ENCODE results near the gene ADAM8. TPM values are rescaled to one million over a fixed set of nuclear protein-coding genes. Genes with fewer than 3 reads are reported as not detected.

ADAM8 gene
- polyA plus RNA-seq, 1 of the 3 experiments (the other 2 are of a cell fraction), result 1.7 TPM

DNA sequence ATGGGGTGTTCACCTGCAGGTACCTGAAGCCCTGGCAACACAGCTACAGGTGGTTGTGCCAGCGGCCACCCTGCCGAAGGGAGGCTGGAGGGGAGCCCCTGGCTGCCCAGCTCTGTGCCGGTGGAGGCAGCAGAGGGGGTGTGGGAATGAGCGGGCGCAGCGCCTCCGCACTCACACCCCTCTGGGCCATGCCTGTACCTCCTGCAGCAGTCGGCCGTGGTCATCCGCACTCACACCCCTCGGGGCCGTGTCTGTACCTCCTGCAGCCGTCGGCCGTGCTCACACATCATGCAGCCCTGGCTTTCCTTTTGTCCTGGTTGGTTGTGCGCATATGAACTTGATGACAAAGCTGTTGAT lies 33.7 kb upstream of the ADAM8 start (continued):
- TF ChIP-seq, protein P1, sequence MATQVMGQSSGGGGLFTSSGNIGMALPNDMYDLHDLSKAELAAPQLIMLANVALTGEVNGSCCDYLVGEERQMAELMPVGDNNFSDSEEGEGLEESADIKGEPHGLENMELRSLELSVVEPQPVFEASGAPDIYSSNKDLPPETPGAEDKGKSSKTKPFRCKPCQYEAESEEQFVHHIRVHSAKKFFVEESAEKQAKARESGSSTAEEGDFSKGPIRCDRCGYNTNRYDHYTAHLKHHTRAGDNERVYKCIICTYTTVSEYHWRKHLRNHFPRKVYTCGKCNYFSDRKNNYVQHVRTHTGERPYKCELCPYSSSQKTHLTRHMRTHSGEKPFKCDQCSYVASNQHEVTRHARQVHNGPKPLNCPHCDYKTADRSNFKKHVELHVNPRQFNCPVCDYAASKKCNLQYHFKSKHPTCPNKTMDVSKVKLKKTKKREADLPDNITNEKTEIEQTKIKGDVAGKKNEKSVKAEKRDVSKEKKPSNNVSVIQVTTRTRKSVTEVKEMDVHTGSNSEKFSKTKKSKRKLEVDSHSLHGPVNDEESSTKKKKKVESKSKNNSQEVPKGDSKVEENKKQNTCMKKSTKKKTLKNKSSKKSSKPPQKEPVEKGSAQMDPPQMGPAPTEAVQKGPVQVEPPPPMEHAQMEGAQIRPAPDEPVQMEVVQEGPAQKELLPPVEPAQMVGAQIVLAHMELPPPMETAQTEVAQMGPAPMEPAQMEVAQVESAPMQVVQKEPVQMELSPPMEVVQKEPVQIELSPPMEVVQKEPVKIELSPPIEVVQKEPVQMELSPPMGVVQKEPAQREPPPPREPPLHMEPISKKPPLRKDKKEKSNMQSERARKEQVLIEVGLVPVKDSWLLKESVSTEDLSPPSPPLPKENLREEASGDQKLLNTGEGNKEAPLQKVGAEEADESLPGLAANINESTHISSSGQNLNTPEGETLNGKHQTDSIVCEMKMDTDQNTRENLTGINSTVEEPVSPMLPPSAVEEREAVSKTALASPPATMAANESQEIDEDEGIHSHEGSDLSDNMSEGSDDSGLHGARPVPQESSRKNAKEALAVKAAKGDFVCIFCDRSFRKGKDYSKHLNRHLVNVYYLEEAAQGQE (IDR thresholded peaks at IDR 0.05; ENCODE audit: low read depth, low read length), result no peak
- TF ChIP-seq, protein P2, sequence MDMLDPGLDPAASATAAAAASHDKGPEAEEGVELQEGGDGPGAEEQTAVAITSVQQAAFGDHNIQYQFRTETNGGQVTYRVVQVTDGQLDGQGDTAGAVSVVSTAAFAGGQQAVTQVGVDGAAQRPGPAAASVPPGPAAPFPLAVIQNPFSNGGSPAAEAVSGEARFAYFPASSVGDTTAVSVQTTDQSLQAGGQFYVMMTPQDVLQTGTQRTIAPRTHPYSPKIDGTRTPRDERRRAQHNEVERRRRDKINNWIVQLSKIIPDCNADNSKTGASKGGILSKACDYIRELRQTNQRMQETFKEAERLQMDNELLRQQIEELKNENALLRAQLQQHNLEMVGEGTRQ (IDR thresholded peaks at IDR 0.05; ENCODE audit: borderline replicate concordance, low read depth, low read length), result no peak
- TF ChIP-seq IRF3 (IDR thresholded peaks at IDR 0.05; ENCODE audit: low read depth, low read length), result no peak
- TF ChIP-seq NFIC (IDR thresholded peaks at IDR 0.05; ENCODE audit: borderline replicate concordance), result no peak
- TF ChIP-seq RCOR1 (IDR thresholded peaks at IDR 0.05; ENCODE audit: low read length), result no peak
- no peak for TF ChIP-seq CHD2 (IDR thresholded peaks at IDR 0.05; ENCODE audit: low read length, partially characterized antibody)
- TF ChIP-seq TAF1 (IDR thresholded peaks at IDR 0.05; ENCODE audit: borderline replicate concordance, low read depth, low read length), result no peak
- TF ChIP-seq SIN3A (IDR thresholded peaks at IDR 0.05; ENCODE audit: borderline replicate concordance, low read depth, low read length), result no peak
- no peak for TF ChIP-seq MXI1 (IDR thresholded peaks at IDR 0.05; ENCODE audit: low read depth, low read length)
- TF ChIP-seq SMC3 (IDR thresholded peaks at IDR 0.05; ENCODE audit: low read depth, low read length), result no peak
- TF ChIP-seq MEF2A (IDR thresholded peaks at IDR 0.05; ENCODE audit: borderline replicate concordance, low read depth), result no peak
- TF ChIP-seq, protein P3, sequence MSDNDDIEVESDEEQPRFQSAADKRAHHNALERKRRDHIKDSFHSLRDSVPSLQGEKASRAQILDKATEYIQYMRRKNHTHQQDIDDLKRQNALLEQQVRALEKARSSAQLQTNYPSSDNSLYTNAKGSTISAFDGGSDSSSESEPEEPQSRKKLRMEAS (IDR thresholded peaks at IDR 0.05; ENCODE audit: low read depth), result no peak

GRCh38 chr10:133309720-133310398 lies 33.2 kb upstream of the ADAM8 start:
- TF ChIP-seq, protein P1 (IDR thresholded peaks at IDR 0.05; ENCODE audit: low read depth, low read length), result no peak
- TF ChIP-seq JUND (IDR thresholded peaks at IDR 0.05) (no peak), NRF1 (IDR thresholded peaks at IDR 0.05; ENCODE audit: low read depth, low read length) (no peak), POLR2AphosphoS5 (IDR thresholded peaks at IDR 0.05; ENCODE audit: low read depth, low read length) (no peak)
- no peaks in the 10 kb centered on the region for H3K9me3 ChIP-seq
- peaks cover 16% of the 10 kb centered on the region for H3F3A ChIP-seq (replicated peaks; ENCODE audit: insufficient read depth)
- H3K4me3 ChIP-seq (ENCODE audit: low read depth in 2 of 2, low read length in 1 of 2), result no peak overlapping the region
- H3K27me3 ChIP-seq (ENCODE audit: insufficient read depth), result no peaks in the 10 kb centered on the region
- peaks cover 38% of the 10 kb centered on the region for H4K20me1 ChIP-seq (ENCODE audit: insufficient read depth)
- H3K36me3 ChIP-seq (replicated peaks in 1 of 2; ENCODE audit: control insufficient read depth in 1 of 2, insufficient read depth in 2 of 2, low read length in 1 of 2), result peaks cover 7 to 26% of the 10 kb centered on the region in 2 experiments
- H3K4me1 ChIP-seq (ENCODE audit: control insufficient read depth in 1 of 2, insufficient read depth in 2 of 2, low read depth in 1 of 2, low read length in 1 of 2), result peaks cover 8 to 19% of the 10 kb centered on the region in 2 experiments; a peak in 2 of 4 replicates
- DNase-seq, result no peak
- POLR2A ChIA-PET, result no interaction called here
- CTCF ChIA-PET, result interaction anchor here (4.3 kb wide), 1 partner anchor 19 kb away, joined by 24 read pairs; no protein-coding TSS in a partner anchor
- H3K79me2 ChIP-seq (ENCODE audit: insufficient read depth), result peaks cover 41% of the 10 kb centered on the region
- H3K9me2 ChIP-seq, result no peaks in the 10 kb centered on the region
- peak overlapping the region; percentile 60 for H3K4me2 ChIP-seq
- no peak overlapping the region; a peak in 1 of 4 replicates for H3K27ac ChIP-seq (ENCODE audit: low read depth in 2 of 2, low read length in 1 of 2)
- no peak overlapping the region for H3K9ac ChIP-seq
- 94% methylated on average over 21 of the region's 33 CpGs for WGBS (ENCODE audit: low lambda C conversion rate)
- no peak overlapping the region for H2AFZ ChIP-seq (ENCODE audit: low read depth)
